GM19324 (cell line): ENCODE measurements around the gene ATXN7L1.

Experiments
- ATAC-seq: cut with Tn5 transposase; IDR thresholded peaks from one replicate; pipeline ENCODE4 v1.9.1; 2021; ENCODE audit warnings: mild to moderate bottlenecking, moderate library complexity; ENCODE audit not compliant: unreplicated experiment, low FRiP score

The ATXN7L1 gene, protein sequence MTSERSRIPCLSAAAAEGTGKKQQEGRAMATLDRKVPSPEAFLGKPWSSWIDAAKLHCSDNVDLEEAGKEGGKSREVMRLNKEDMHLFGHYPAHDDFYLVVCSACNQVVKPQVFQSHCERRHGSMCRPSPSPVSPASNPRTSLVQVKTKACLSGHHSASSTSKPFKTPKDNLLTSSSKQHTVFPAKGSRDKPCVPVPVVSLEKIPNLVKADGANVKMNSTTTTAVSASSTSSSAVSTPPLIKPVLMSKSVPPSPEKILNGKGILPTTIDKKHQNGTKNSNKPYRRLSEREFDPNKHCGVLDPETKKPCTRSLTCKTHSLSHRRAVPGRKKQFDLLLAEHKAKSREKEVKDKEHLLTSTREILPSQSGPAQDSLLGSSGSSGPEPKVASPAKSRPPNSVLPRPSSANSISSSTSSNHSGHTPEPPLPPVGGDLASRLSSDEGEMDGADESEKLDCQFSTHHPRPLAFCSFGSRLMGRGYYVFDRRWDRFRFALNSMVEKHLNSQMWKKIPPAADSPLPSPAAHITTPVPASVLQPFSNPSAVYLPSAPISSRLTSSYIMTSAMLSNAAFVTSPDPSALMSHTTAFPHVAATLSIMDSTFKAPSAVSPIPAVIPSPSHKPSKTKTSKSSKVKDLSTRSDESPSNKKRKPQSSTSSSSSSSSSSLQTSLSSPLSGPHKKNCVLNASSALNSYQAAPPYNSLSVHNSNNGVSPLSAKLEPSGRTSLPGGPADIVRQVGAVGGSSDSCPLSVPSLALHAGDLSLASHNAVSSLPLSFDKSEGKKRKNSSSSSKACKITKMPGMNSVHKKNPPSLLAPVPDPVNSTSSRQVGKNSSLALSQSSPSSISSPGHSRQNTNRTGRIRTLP

GRCh38 chr7:105876091-105876963 is at the start of gene ATXN7L1:
TSS of gene ATXN7L1 (minus strand) at chr7:105876599. CDS start at chr7:105876558, 41 bp downstream.
- peak; percentile 83 for ATAC-seq

DNA sequence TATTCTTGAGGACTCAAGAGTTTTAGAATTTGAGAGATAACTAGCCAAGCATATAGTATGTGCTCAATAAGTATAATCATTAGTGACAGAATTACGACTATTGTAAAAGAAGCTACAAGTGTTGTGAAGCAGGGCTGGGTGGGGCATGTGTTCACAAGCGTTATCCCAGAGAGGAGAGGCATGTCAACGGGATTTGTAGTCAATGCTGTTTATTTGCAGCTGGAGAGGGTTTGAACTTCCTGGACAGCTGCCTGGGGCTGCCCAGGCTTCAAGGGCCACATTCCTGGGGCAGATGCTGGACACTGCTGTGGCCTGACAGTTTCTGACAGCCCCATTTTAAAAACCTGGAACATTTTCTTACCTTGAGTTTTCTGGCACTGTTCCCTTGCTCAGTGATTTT is 49.7 kb upstream of the ATXN7L1 start:
- no peak for ATAC-seq

- no peak for ATAC-seq
These were observed 48.5 kb upstream of the ATXN7L1 start for GRCh38 chr7:105924945-105925344.

DNA sequence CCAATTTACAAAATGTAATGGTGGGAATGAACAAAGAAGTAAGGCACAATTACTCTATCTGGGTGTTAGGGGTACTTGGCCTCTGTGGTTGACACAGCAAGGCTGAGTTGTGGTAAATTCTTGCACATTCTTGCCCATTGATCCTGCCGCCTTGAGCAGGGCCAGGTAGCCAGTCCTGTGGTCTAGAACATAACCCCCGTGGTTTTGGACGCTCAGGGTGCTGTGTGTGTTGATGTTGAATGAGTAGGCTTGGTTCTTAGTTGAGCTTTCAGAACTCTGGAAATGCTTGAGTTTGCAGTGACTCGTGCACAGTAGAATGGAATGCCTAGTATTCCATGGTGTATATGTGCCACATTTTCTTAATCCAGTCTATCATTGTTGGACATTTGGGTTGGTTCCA is 44.4 kb upstream of the ATXN7L1 start:
- no peak for ATAC-seq

DNA sequence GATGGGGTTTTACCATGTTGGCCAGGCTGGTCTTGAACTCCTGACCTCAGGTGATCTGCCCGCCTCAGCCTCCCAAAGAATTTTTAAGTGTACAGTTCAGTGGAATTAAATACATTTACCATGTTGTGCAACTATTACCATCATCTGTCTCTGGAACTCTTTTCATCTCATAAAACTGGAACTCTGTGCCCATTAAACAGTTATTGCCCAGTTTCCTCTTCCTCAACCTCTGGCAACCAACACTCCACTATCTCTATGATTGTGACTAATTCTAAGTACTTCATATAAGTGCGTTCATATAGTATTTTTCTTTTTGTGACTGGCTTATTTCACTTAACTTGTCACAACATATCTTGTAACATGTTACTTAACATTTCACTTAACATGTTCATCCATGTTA is 41.3 kb upstream of the ATXN7L1 start:
- ATAC-seq: no peak

GRCh38 chr7:105916603-105917002 is 40.2 kb upstream of the ATXN7L1 start:
- ATAC-seq: no peak

- ATAC-seq: no peak
These were observed 37.5 kb upstream of the ATXN7L1 start for GRCh38 chr7:105913947-105914346.

DNA sequence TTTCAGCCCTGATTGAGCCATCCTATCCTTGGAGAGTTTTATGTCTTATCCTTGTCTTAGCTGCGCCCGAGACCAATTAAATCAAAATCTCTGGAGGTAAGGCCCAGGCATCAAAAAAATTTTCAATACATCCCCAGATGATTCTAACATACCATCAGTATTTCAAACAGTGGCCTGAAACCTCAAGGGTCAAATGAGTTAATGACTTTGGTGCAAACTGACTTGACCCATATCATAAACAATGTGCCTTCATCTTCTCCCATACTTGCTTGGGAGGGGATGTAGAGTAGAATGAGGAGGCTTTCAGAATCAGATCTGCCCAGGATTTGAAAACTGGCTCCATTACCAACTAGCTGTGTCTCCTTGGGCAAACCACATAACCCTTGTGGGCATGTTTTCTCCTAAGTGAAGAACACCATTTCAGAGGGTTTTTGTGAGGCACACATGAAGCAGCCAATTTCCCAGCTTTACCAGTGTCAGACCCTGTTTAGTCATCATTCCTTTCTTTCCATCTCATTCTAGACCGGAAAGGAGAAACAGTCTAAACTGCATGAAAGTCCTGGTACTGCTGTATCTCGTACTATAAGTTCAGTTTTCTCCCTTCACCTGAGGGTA is 35.7 kb upstream of the ATXN7L1 start:
- ATAC-seq: no peak

DNA sequence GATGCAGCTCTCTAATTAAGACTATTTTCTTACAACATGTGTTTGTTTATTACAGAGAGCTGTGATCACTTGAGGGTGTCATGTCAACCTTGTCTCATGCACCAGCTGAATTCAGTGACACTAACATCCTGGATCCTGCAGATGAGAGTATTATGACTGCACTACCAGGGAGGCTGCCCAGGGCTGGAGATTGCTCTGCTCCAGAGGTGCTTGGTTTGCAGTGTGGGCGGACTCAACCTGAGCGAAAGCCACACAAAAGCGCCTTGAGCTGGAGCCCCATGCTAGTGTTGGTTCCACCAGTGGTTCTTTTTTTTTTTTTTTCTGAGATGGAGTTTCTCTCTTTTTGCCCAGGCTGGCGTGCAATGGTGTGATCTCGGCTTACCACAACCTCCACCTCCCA is 33.8 kb upstream of the ATXN7L1 start:
- no peak for ATAC-seq

GRCh38 chr7:105909742-105910141 is 33.3 kb upstream of the ATXN7L1 start:
- no peak for ATAC-seq

DNA sequence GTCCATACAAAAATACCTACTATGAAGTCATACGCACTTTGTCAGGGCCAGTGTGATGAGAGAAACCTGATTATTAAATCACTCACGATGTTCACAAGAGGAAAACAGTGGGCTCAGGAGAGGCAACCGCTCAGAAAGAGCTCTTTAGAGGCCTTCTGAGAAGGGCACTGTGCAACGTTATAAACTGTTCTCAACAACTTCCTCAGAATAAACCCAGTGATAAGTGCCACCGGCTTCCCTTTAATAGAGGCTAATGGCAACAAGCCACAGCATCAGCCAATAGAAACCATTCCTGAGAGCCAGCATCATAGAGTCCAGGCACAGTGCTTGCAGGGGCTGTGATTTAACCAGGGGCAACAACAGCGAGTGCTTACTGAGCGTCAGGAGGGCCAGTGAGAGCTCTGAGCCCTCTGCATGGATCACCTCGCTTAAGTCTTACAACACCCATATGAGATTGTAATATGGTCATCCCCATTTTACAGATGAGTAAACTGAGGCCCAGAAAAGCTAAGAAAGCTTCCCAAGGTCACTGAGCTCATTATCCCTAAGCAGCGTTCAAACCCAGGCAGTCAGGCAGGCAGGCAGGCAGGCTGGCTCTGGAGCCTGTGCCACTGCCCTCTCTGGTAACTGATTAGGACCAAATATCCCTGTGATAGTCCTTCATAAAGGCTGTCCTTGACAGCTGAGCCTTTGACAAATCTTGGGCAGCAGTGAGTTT is 30.9 kb upstream of the ATXN7L1 start:
- no peak for ATAC-seq

DNA sequence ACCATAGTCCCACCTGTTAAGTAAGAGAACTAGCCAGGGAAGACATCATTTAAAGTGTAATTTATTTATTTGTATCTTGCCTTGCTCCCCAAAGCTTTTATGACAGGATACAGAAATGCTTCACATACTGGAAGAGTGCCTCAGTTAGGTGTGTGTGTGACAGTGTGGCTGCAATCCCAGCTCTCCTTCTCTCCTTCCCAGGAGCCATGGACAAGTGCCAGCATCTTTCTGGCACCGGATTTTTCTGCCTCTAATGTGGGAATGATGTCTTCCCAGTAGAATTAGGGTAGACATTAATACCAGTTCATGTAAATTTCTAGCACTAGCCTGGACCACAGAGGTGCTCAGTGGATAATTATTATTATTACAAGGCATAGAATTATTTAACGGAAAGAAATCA is 30.3 kb upstream of the ATXN7L1 start:
- no peak for ATAC-seq

DNA sequence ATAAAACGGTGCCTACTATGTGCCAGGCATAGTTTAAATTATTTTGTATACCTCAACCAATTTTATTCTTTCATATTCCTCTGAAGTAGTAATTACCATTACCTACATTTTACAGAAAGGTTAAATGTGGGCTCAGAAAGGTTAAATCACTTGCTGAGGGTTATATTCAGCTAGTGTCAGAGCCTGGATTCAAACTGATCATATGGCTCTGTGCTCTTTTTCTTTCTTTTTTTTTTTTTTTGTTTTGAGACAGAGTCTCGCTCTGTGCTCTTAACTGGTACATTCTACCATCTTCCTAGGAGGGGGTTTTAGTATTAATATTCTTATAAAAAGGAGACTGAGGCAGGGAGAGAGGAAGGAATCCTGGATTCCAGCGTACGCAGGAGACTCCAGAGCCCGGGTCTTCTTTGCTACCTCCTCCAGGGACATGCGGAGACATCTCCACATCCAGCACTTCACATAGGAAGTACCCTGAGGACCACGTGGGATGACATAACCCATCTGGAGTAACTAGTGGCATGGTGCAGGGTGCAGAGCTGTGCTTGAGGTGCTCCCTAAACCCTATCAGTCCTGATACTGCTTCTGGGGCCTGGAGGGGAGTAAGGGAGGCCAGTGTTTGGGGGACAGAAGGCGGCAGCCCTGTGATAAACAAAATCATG is 29.6 kb upstream of the ATXN7L1 start:
- no peak for ATAC-seq

GRCh38 chr7:105905209-105905909 is 29.0 kb upstream of the ATXN7L1 start:
- no peak for ATAC-seq

DNA sequence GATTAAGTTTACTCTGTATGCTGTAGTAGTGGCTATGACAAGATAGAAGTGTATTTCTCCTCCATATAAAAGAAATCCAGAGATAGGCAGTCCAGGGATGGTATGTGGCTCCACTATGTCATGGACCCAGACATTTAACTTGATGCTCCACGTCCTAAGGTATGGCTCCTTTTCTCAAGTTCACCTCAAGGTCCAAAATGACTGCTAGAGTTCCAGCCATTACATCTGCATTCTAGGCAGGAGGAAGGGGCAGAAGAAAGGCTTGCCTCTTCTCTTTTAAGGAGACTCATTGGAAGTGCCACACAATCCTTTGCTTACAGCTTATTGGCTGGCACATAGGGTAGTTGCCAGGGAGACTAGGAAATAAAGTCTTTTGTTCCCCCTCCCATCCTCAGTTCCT is 27.7 kb upstream of the ATXN7L1 start:
- ATAC-seq: no peak

DNA sequence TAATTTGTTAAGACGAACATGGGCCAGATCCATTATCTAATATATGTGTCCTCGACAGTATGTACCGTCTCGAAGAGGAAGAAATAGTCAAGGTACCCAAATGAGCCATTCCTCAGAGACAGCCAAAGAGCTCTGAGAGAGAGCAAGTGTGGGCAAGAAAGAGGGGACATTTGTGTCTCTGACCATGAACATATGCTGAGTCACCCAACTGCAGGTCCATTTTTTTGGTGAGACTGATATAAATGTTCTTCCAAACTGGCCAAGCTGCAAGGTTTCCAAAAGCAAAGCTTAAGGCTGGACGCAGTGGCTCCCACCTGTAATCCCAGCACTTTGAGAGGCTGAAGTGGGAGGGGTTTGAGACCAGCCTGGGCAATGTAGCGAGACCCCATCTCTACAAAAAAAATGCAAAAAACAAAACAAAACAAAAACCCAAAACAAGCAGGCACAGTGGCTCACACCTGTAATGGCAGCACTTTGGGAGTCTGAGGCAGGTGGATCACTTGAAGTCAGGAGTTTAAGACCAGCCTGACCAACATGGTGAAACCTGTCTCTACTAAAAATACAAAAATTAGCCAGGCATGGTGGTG is 26.0 kb upstream of the ATXN7L1 start:
- ATAC-seq: no peak

- no peak for ATAC-seq
These were observed 21.6 kb upstream of the ATXN7L1 start for GRCh38 chr7:105897999-105898398.

GRCh38 chr7:105896407-105896911 is 20.1 kb upstream of the ATXN7L1 start:
- no peak for ATAC-seq
